Measurements from ENCODE around the gene CPA1.

- TF ChIP-seq YY1 (IDR thresholded peaks at IDR 0.05; ENCODE audit: low read depth) (no peak), FOXM1 (IDR thresholded peaks at IDR 0.05; ENCODE audit: borderline replicate concordance, low read depth) (no peak), TAF1 (IDR thresholded peaks at IDR 0.05; ENCODE audit: low read depth) (no peak), CEBPB (IDR thresholded peaks at IDR 0.05) (no peak), TCF12 (IDR thresholded peaks at IDR 0.05; ENCODE audit: low read depth) (no peak), NFIC (IDR thresholded peaks at IDR 0.05) (no peak), EP300 (IDR thresholded peaks at IDR 0.05; ENCODE audit: borderline replicate concordance) (no peak), MAX (IDR thresholded peaks at IDR 0.05) (no peak), REST (IDR thresholded peaks at IDR 0.05; ENCODE audit: low read depth) (no peak), RAD21 (IDR thresholded peaks at IDR 0.05; ENCODE audit: low read depth) (no peak), EGR1 (IDR thresholded peaks at IDR 0.05) (no peak), CREB1 (IDR thresholded peaks at IDR 0.05; ENCODE audit: low read depth) (no peak), TEAD4 (IDR thresholded peaks at IDR 0.05) (no peak)
These were observed 6.6 kb downstream of the CPA1 start for GRCh38 chr7:130386876-130387275.
